PC-9 (cell line): ENCODE results near the gene NDUFB8.

Experiments
- CTCF ChIP-seq: fragments of 200-600 bp; sonication (generic); conservative IDR thresholded peaks from 2 replicates; pipeline ENCODE4 v1.6.1; 2017; ENCODE audit warnings: mixed run types, antibody characterized with exemption, mild to moderate bottlenecking, moderate library complexity
- EZH2 ChIP-seq: fragments of 200-600 bp; sonication (generic); IDR thresholded peaks from 2 replicates; pipeline ENCODE4 v1.8.0; 2017; ENCODE audit warnings: antibody characterized with exemption, low read depth

GRCh38 chr10:100501423-100501822, 28.2 kb downstream of the NDUFB8 start:
- TF ChIP-seq CTCF (no peak), EZH2 (no peak)
